Peyer's patch (tissue), 4 donors: Measurements from ENCODE around the gene OPN3. TPM values are rescaled to one million over a fixed set of nuclear protein-coding genes. Genes with fewer than 3 reads are reported as not detected.

ENCODE experiments used
- DNase-seq, 3 donors: peaks; one replicate each; pipeline ENCODE4 v3.0.0-alpha.2; 2017 to 2019
- H3K27ac ChIP-seq, 4 donors: fragments of 200-600 bp; sonication (generic); one replicate each; pipeline ENCODE4 v1.5.1; 2016 to 2019
- H3K27me3 ChIP-seq, 2 donors: fragments of 200-600 bp; sonication (generic); one replicate each; pipeline ENCODE4 v1.5.1; 2019
- H3K36me3 ChIP-seq, 3 donors: fragments of 200-600 bp; sonication (generic); one replicate each; pipeline ENCODE4 v1.5.1; 2016 to 2019
- H3K4me1 ChIP-seq, 4 donors: fragments of 200-600 bp; sonication (generic); one replicate each; pipeline ENCODE4 v1.5.1; 2016 to 2019
- H3K4me3 ChIP-seq, 4 donors: fragments of 200-600 bp; sonication (generic); 1 replicate in 3 of 4; 2 replicates in 1 of 4; pipeline ENCODE4 v1.5.1; 2016 to 2019; ENCODE audit warnings: mild to moderate bottlenecking in 1 of 4
- H3K9me3 ChIP-seq, 4 donors: fragments of 200-600 bp; sonication (generic); one replicate each; pipeline ENCODE4 v1.5.1; 2016 to 2019; ENCODE audit warnings: mild to moderate bottlenecking in 1 of 4
- CTCF ChIP-seq, 6 experiments: fragments of 450-650 bp in 4 of 6; fragments of 200-600 bp in 2 of 6; sonication (generic) in 1 of 6; IDR thresholded peaks; one replicate each; pipeline ENCODE4 v1.5.1; 2017 to 2019; ENCODE audit warnings: antibody characterized with exemption in 6 of 6, mild to moderate bottlenecking in 3 of 6, moderate library complexity in 1 of 6
- POLR2A ChIP-seq, 2 donors: fragments of 450-650 bp; IDR thresholded peaks; one replicate each; pipeline ENCODE4 v1.5.1; 2017; ENCODE audit warnings: antibody characterized with exemption in 2 of 2, mild to moderate bottlenecking in 2 of 2, moderate library complexity in 2 of 2
- total RNA-seq, 4 donors: library from RNA; depleted of rRNA; stranded (reverse); fragments of >200 nt; gene quantifications; one replicate each; pipeline ENCODE4 v1.1.0, GENCODE V29; 2016

The OPN3 gene
- total RNA-seq, 4 donors from 2014 or later, result 17.3 to 23.1 (median 20.9) TPM

GRCh38 chr1:241548008-241548407, 92.2 kb downstream of the OPN3 start:
- Histone ChIP-seq H3K4me1 (peaks cover 0 to 3% (median 0%) of the 10 kb centered on the region in 4 donors), H3K27ac (no peak overlapping the region), H3K27me3 (no peaks in the 10 kb centered on the region), H3K4me3 (no peak overlapping the region), H3K36me3 (no peaks in the 10 kb centered on the region), H3K9me3 (no peaks in the 10 kb centered on the region)
- DNase-seq, result no peak
- TF ChIP-seq POLR2A (IDR thresholded peaks at IDR 0.05) (no peak), CTCF (IDR thresholded peaks at IDR 0.05) (no peak)

Other genes with a start within 250 kb of the OPN3 start
- 10 to 100 TPM; 29.7 to 91.3 (median 56.1) TPM for gene FH, start 120.6 kb downstream of the OPN3 start, total RNA-seq
- gene KMO, start 108.0 kb downstream of the OPN3 start, total RNA-seq, result 10 to 100 TPM in 1 of 4 donors, under 1 TPM in 2, not detected in 1; 0.13 to 32.2 (median 0.70) TPM
- gene CHML, start within 50 bp of the OPN3 start, total RNA-seq, result 10 to 100 TPM in 1 of 4 donors, 1 to 10 TPM in 3; 6.6 to 11.0 (median 9.1) TPM
- gene WDR64, start 11.9 kb upstream of the OPN3 start, total RNA-seq, result not detected
- 1 to 10 TPM in 3 of 4 donors, under 1 TPM in 1; 0.66 to 5.8 (median 1.8) TPM for gene EXO1, start 207.8 kb upstream of the OPN3 start, total RNA-seq